Bronchial epithelial cell (primary cell): Measurements from ENCODE around the gene H6PD. TPM values are rescaled to one million over a fixed set of nuclear protein-coding genes. Genes with fewer than 3 reads are reported as not detected.

Experiments used
- DNase-seq: peaks from one replicate; pipeline ENCODE4 v3.0.0-alpha.2; 2010; ENCODE audit warnings: low read depth
- FAIRE-seq: peaks from 2 replicates; lab custom pipeline; 2011; peaks lifted over from hg19 to GRCh38; lab: Jason Lieb, UNC
- H3K27me3 ChIP-seq: 2 replicates; pipeline ENCODE4 v1.5.1; 2011; ENCODE audit warnings: low read length; ENCODE audit not compliant: control insufficient read depth, insufficient read depth
- H3K36me3 ChIP-seq: 2 replicates; pipeline ENCODE4 v1.5.1; 2011; ENCODE audit warnings: low read length; ENCODE audit not compliant: control insufficient read depth, insufficient read depth
- H3K4me3 ChIP-seq: 2 replicates; pipeline ENCODE4 v1.5.1; 2011; ENCODE audit warnings: mild to moderate bottlenecking, low read depth, low read length, control low read depth
- CTCF ChIP-seq: IDR thresholded peaks from 2 replicates; pipeline ENCODE4 v1.5.1; 2011; ENCODE audit warnings: mild to moderate bottlenecking, moderate library complexity, low read length, control low read depth, inconsistent platforms; ENCODE audit not compliant: insufficient read depth, severe bottlenecking
- total RNA-seq: library from RNA; depleted of rRNA; stranded (reverse); fragments of >200 nt; gene quantifications from 2 replicates; pipeline ENCODE4 v1.2.1, GENCODE V29; 2014

Gene H6PD
- total RNA-seq, 1 donor from 2014 or later = 5.5 TPM

GRCh38 chr1:9213956-9214355 is 20.6 kb upstream of the H6PD start:
- no peak for FAIRE-seq
- Histone ChIP-seq H3K27me3 (peaks cover 2% of the 10 kb centered on the region), H3K4me3 (no peak overlapping the region), H3K36me3 (no peaks in the 10 kb centered on the region)
- no peak for DNase-seq
- TF ChIP-seq CTCF = no peak

DNA sequence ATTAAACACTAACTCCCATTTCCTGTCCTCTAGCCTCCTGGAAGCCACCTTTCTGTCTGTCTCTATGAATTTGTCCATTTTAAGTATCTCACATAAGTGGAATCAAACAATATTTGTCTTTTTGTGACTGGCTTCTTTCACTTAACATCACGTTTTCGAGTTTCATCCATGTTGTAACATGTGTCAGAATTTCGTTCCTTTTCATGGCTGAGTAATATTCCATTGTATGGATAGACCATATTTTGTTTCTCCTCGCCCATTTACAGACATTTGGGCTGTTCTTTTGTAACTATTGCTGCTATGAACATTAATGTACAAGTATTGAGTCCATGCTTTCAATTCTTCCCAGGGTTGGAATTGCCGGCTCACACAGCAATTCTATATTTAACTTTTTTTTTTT is 15.7 kb upstream of the H6PD start:
- Histone ChIP-seq H3K4me3 (no peak overlapping the region), H3K36me3 (no peaks in the 10 kb centered on the region), H3K27me3 (no peaks in the 10 kb centered on the region)
- TF ChIP-seq CTCF = no peak
- FAIRE-seq (no peak), DNase-seq (no peak)

GRCh38 chr1:9222846-9223625 is 11.5 kb upstream of the H6PD start:
- H3K4me3 ChIP-seq = no peak overlapping the region
- DNase-seq (no peak), FAIRE-seq (no peak)
- no peaks in the 10 kb centered on the region for H3K36me3 ChIP-seq
- H3K27me3 ChIP-seq = no peaks in the 10 kb centered on the region
- TF ChIP-seq CTCF = no peak

GRCh38 chr1:9224664-9225410 is 9.7 kb upstream of the H6PD start:
- no peak for FAIRE-seq
- no peaks in the 10 kb centered on the region for H3K27me3 ChIP-seq
- DNase-seq = no peak
- no peak for TF ChIP-seq CTCF
- H3K36me3 ChIP-seq = no peaks in the 10 kb centered on the region
- H3K4me3 ChIP-seq = no peak overlapping the region

DNA sequence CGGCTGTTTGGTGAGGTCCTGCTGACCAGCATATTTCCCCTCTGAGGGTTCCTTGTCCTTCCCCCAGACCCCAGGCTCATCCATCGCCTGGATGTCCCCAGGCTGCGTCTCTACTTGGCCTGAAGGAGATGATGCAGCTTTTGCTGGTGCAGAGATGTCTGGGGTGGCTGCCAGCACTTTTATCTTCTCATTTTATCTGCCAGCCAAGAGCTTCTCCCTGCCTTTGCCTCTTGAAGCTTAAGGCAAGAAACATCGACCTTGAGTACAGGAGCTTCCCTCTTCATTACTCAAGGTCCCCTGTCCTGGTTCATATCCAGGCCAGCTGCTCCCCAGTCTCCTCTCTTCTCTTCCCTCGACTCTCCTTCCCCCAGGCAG is 9.2 kb upstream of the H6PD start:
- FAIRE-seq = no peak

More for the DNA sequence above, 9.2 kb upstream of the H6PD start:
- no peak overlapping the region for H3K4me3 ChIP-seq
- H3K27me3 ChIP-seq = no peaks in the 10 kb centered on the region
- TF ChIP-seq CTCF = no peak
- no peaks in the 10 kb centered on the region for H3K36me3 ChIP-seq
- DNase-seq = no peak
